ENCODE measurements around the gene WIZ. TPM values are rescaled to one million over a fixed set of nuclear protein-coding genes. Genes with fewer than 3 reads are reported as not detected.

WIZ gene
- total and polyA plus RNA-seq, 2 of the 4 experiments (the other 2 are of a cell fraction), result 0.90 to 27.1 TPM

DNA sequence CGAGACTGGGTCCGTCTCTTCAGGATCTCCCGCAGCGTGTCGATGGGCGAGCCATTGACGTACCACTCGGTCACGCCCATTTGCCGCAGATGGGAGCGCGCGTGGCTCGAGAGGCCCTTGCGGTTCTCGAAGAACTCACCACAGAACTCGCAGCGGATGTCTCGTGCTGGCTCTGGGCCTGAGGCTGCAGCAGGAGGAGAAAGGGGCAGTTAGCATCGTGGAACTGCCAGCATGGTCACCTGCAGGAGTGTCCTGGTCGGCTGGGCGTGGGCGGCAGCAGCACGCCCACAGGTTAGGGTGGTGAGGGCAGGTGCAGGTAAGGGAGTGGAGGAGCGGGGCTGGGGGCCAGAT, 22.4 kb downstream of the WIZ start:
- H3K36me3 ChIP-seq (ENCODE audit: control insufficient read depth, insufficient read depth, low read length), result peaks cover 64% of the 10 kb centered on the region

More for the DNA sequence above, 22.4 kb downstream of the WIZ start:
- 99% methylated on average over 24 of the region's 25 CpGs; no CpG with 5 or more reads in 1 of the 2 experiments for WGBS, 2 experiments (ENCODE audit: extremely low coverage in 2 of 2, insufficient read length in 1 of 2)
- Histone ChIP-seq H2AFZ (replicated peaks; ENCODE audit: low read length, poor library complexity) (no peak overlapping the region), H3K9ac (ENCODE audit: low read depth, low read length) (no peak overlapping the region), H3K23ac (ENCODE audit: low read depth, low read length) (no peak overlapping the region), H4K20me1 (ENCODE audit: insufficient read depth, low read length) (peaks cover 52% of the 10 kb centered on the region), H4K5ac (ENCODE audit: low read depth, low read length) (no peak overlapping the region), H3K4me2 (ENCODE audit: low read depth, low read length) (no peak overlapping the region), H3K27me3 (ENCODE audit: control insufficient read depth, insufficient read depth, low read length) (no peaks in the 10 kb centered on the region), H3K79me1 (ENCODE audit: low read depth in 1 of 2, low read length in 2 of 2) (peaks cover 15 to 67% of the 10 kb centered on the region in 2 experiments), H3K4ac (ENCODE audit: low read depth, low read length) (no peak overlapping the region), H2AK9ac (replicated peaks; ENCODE audit: low read depth, low read length, poor library complexity) (no peak overlapping the region), H2BK20ac (ENCODE audit: low read depth, low read length) (no peak overlapping the region), H3K14ac (replicated peaks; ENCODE audit: low read depth, low read length) (no peak overlapping the region), H3K27ac (ENCODE audit: insufficient read depth, low read length) (no peak overlapping the region), H2AK5ac (ENCODE audit: low read depth, low read length) (no peak overlapping the region), H3K9me1 (ENCODE audit: insufficient read depth, low read length) (peaks cover 7% of the 10 kb centered on the region; the same call in 1 of the 2 replicates), H2BK120ac (ENCODE audit: low read depth, low read length) (no peak overlapping the region), H3K9me3 (ENCODE audit: control insufficient read depth, insufficient read depth, low read length) (peaks cover 5% of the 10 kb centered on the region; the same call in 1 of the 2 replicates), H2BK15ac (ENCODE audit: low read depth, low read length) (no peak overlapping the region), H2BK5ac (ENCODE audit: low read depth, low read length, poor library complexity, severe bottlenecking) (no peak overlapping the region), H3K4me3 (ENCODE audit: insufficient read depth, low read depth, low read length) (no peak overlapping the region), H4K8ac (ENCODE audit: low read depth in 2 of 2, low read length in 2 of 2) (no peak overlapping the region), H3K4me1 (ENCODE audit: control insufficient read depth, insufficient read depth, low read length) (peaks cover 16% of the 10 kb centered on the region), H4K91ac (ENCODE audit: insufficient read depth, low read depth, low read length) (no peak overlapping the region), H3K18ac (ENCODE audit: low read depth, low read length) (no peak overlapping the region), H3K56ac (ENCODE audit: extremely low read depth, insufficient read depth, low read length) (no peak overlapping the region)
- CTCF ChIA-PET, result no interaction called here
- POLR2A ChIA-PET (ENCODE audit: unreplicated experiment), result no interaction called here
- in situ Hi-C loops (cut with MboI; ENCODE audit: low sequenced_read_pairs) (loop anchor here (25.0 kb wide), 1 partner anchor 865 kb away; the partner anchor contains the start of gene NDUFB7), dilution Hi-C loops (cut with HindIII; ENCODE audit: low sequenced_read_pairs, unreplicated experiment) (no loop called here), intact Hi-C loops (cut with micrococcal nuclease) (no loop called here)
- no peak for TF ChIP-seq MAFK (IDR thresholded peaks at IDR 0.05; ENCODE audit: low read depth, low read length)
- no peak for TF ChIP-seq CHD1 (IDR thresholded peaks at IDR 0.05; ENCODE audit: low read depth, low read length)
- no TSS peak for BruUV-seq (replicated peaks)
- ATAC-seq (ENCODE audit: low read depth) (no peak), DNase-seq (no peak)

Measured in IMR-90 (cell line).